GM12878 (cell line): Measurements from ENCODE around the gene HYPK. TPM values are rescaled to one million over a fixed set of nuclear protein-coding genes. Genes with fewer than 3 reads are reported as not detected.

Experiments
- ATAC-seq: fragments of 200-7000 bp; cut with Tn5 transposase; 3 replicates; pipeline ENCODE4 v1.9.1; 2020; ENCODE audit warnings: mild to moderate bottlenecking, moderate library complexity
- BruUV-seq: library from RNA; stranded (reverse); fragments of 400-500 nt; replicated peaks from 2 replicates; lab custom pipeline; 2021; lab: Mats Ljungman, UMichigan
- CTCF ChIA-PET: fragments of 300-600 bp; sonication (Branson Sonifier 250); formaldehyde crosslinking; extraction: SDS; loops from one replicate; lab custom pipeline; 2021; ENCODE audit warnings: inconsistent platforms; lab: Yijun Ruan, JAX
- POLR2A ChIA-PET: fragments of 350-600 bp; formaldehyde crosslinking; extraction: SDS; loops from one replicate; lab custom pipeline; 2021; ENCODE audit warnings: inconsistent platforms; lab: Charles Lee
- RAD21 ChIA-PET: fragments of 300-600 bp; sonication (Branson Sonifier 250); formaldehyde crosslinking; loops from one replicate; lab custom pipeline; 2023; ENCODE audit warnings: antibody characterized with exemption; ENCODE audit not compliant: unreplicated experiment; lab: Charles Lee
- SMC1A ChIA-PET: fragments of 300-600 bp; sonication (Branson Sonifier 250); formaldehyde crosslinking; loops from one replicate; lab custom pipeline; 2023; ENCODE audit not compliant: unreplicated experiment, uncharacterized antibody; lab: Charles Lee
- DNase-seq: peaks from one replicate; pipeline ENCODE4 v3.0.0-alpha.2; 2011; ENCODE audit warnings: low read depth, low spot score
- FAIRE-seq: peaks from 3 replicates; lab custom pipeline; 2011; peaks lifted over from hg19 to GRCh38; lab: Jason Lieb, UNC
- H2AFZ ChIP-seq: 2 replicates; pipeline ENCODE4 v1.6.0; 2011; ENCODE audit warnings: low read depth, low read length, control low read depth; ENCODE audit not compliant: control insufficient read depth
- H3K27ac ChIP-seq: 2 replicates; pipeline ENCODE4 v1.5.1; 2011; ENCODE audit warnings: control low read depth; ENCODE audit not compliant: control insufficient read depth, insufficient read depth
- H3K27me3 ChIP-seq, 2 experiments: replicated peaks in 1 of 2; 2 replicates each; pipeline versions ENCODE4 v1.6.0 to v1.6.1; 2011; ENCODE audit warnings: low read length in 1 of 2; ENCODE audit not compliant: control insufficient read depth in 2 of 2, insufficient read depth in 2 of 2
- H3K36me3 ChIP-seq, 2 experiments: 2 replicates each; pipeline ENCODE4 v1.5.1; 2011; ENCODE audit warnings: low read length in 1 of 2; ENCODE audit not compliant: control insufficient read depth in 2 of 2, insufficient read depth in 2 of 2
- H3K4me1 ChIP-seq: 2 replicates; pipeline ENCODE4 v1.6.1; 2011; ENCODE audit warnings: mild to moderate bottlenecking, low read length, moderate library complexity, mixed read lengths; ENCODE audit not compliant: control insufficient read depth, insufficient read depth
- H3K4me2 ChIP-seq: 2 replicates; pipeline ENCODE4 v1.6.0; 2011; ENCODE audit warnings: control low read depth; ENCODE audit not compliant: control insufficient read depth, insufficient read depth
- H3K4me3 ChIP-seq: fragments of 200-600 bp; sonication (generic); 2 replicates; pipeline ENCODE4 v1.5.1; 2016
- H3K79me2 ChIP-seq: 2 replicates; pipeline ENCODE4 v1.6.0; 2011; ENCODE audit warnings: low read length; ENCODE audit not compliant: control insufficient read depth, insufficient read depth
- H3K9ac ChIP-seq: 2 replicates; pipeline ENCODE4 v1.8.0; 2011; ENCODE audit warnings: low read length, control low read depth, mixed read lengths; ENCODE audit not compliant: control insufficient read depth, insufficient read depth
- H3K9me3 ChIP-seq: replicated peaks from 3 replicates; pipeline ENCODE4 v1.5.1; 2011; ENCODE audit warnings: mild to moderate bottlenecking, low read length; ENCODE audit not compliant: control insufficient read depth, insufficient read depth
- H4K20me1 ChIP-seq: 2 replicates; pipeline ENCODE4 v1.6.0; 2011; ENCODE audit not compliant: control insufficient read depth, insufficient read depth
- ATF7 ChIP-seq: fragments of 450-650 bp; IDR thresholded peaks from 2 replicates; pipeline ENCODE4 v1.6.1; 2016; ENCODE audit warnings: low read depth, mild to moderate bottlenecking
- BRCA1 ChIP-seq: IDR thresholded peaks from 2 replicates; pipeline ENCODE4 v1.6.1; 2011; ENCODE audit warnings: low read depth, low read length, improper control_type of control experiment
- CHD4 ChIP-seq: fragments of 200-600 bp; sonication (generic); IDR thresholded peaks from 2 replicates; pipeline ENCODE4 v1.6.1; 2016; ENCODE audit warnings: mild to moderate bottlenecking
- CREB1 ChIP-seq: IDR thresholded peaks from 2 replicates; pipeline ENCODE4 v1.6.1; 2012; ENCODE audit warnings: low read depth, mild to moderate bottlenecking, inconsistent platforms
- NR2C1 ChIP-seq: fragments of 450-650 bp; IDR thresholded peaks from 2 replicates; pipeline ENCODE4 v1.6.1; 2017; ENCODE audit warnings: antibody characterized with exemption, mild to moderate bottlenecking, moderate library complexity
- PAX5 ChIP-seq: IDR thresholded peaks from 2 replicates; pipeline ENCODE4 v1.6.1; 2011; ENCODE audit warnings: low read depth, low read length, borderline replicate concordance
- POLR2AphosphoS2 ChIP-seq: IDR thresholded peaks from 2 replicates; pipeline ENCODE4 v1.6.1; 2011; ENCODE audit warnings: low read depth, mild to moderate bottlenecking, low read length, improper control_type of control experiment, moderate library complexity
- RELA ChIP-seq: fragments of 450-650 bp; IDR thresholded peaks from 2 replicates; pipeline ENCODE4 v1.8.0; 2014; ENCODE audit warnings: borderline replicate concordance; ENCODE audit not compliant: partially characterized antibody
- RELB ChIP-seq: fragments of 450-650 bp; IDR thresholded peaks from 2 replicates; pipeline ENCODE4 v1.6.1; 2017; ENCODE audit warnings: low read depth, mild to moderate bottlenecking, moderate library complexity
- TBL1XR1 ChIP-seq: IDR thresholded peaks from 2 replicates; pipeline ENCODE4 v1.6.1; 2012; ENCODE audit warnings: low read depth, low read length, improper control_type of control experiment
- TCF12 ChIP-seq: IDR thresholded peaks from 2 replicates; pipeline ENCODE4 v1.6.1; 2011; ENCODE audit warnings: low read depth, mild to moderate bottlenecking, low read length
- YY1 ChIP-seq: IDR thresholded peaks from 2 replicates; pipeline ENCODE4 v1.6.1; 2011; ENCODE audit warnings: low read depth, mild to moderate bottlenecking, low read length
- in situ Hi-C: fragments of 300-500 bp; cut with MboI; formaldehyde crosslinking; loops from 9 replicates; pipeline ENCODE4 v1.14.3; 2018; ENCODE audit warnings: mixed read lengths
- intact Hi-C: fragments of 100-400 bp; cut with micrococcal nuclease; formaldehyde crosslinking; loops from one replicate; pipeline ENCODE4 v1.14.2; 2022; ENCODE audit not compliant: unreplicated experiment
- polyA plus RNA-seq, 11 experiments: library from polyadenylated mRNA; depleted of rRNA in 4 of 11; unstranded in 6 of 11; stranded (reverse) in 5 of 11; fragments of >200 nt; fragmentation: Nextera tagmentation in 4 of 11; fragmentation: Illumina TruSeq in 1 of 11; extraction: Ambion mirVana in 4 of 11; extraction: Trizol in 1 of 11; gene quantifications; 1 replicate in 1 of 11; 2 replicates in 10 of 11; pipeline versions ENCODE4 v1.2.1 to v1.2.3, GENCODE V29; 2011 to 2016; ENCODE audit warnings: inconsistent platforms in 2 of 11, missing spikeins in 2 of 11, low read depth in 1 of 11
- total RNA-seq, 4 experiments: library from RNA; depleted of rRNA in 3 of 4; stranded (reverse); fragments of >200 nt in 3 of 4; fragmentation: Illumina TruSeq in 1 of 4; extraction: Trizol in 1 of 4; gene quantifications; 2 replicates each; pipeline versions ENCODE4 v1.2.1 to v1.2.3, GENCODE V29; 2013 to 2021
- TF ChIP-seq, protein P1 (sequence below): fragments of 450-650 bp; IDR thresholded peaks from 2 replicates; pipeline ENCODE4 v1.6.1; 2017; ENCODE audit warnings: mild to moderate bottlenecking
- TF ChIP-seq, protein P2 (sequence below): fragments of 450-650 bp; formaldehyde crosslinking; IDR thresholded peaks from 2 replicates; pipeline ENCODE4 v1.5.0; 2022; ENCODE audit warnings: mild to moderate bottlenecking, missing genetic modification characterization
- TF ChIP-seq, protein P3 (sequence below): fragments of 450-650 bp; IDR thresholded peaks from 2 replicates; pipeline ENCODE4 v1.6.1; 2016; ENCODE audit warnings: mild to moderate bottlenecking

HYPK gene
- total and polyA plus RNA-seq, 10 of the 15 experiments (the other 5 are each of a cell fraction or from before 2014, with no cell fraction given): 8.0 to 38.4 (median 17.5) TPM

DNA sequence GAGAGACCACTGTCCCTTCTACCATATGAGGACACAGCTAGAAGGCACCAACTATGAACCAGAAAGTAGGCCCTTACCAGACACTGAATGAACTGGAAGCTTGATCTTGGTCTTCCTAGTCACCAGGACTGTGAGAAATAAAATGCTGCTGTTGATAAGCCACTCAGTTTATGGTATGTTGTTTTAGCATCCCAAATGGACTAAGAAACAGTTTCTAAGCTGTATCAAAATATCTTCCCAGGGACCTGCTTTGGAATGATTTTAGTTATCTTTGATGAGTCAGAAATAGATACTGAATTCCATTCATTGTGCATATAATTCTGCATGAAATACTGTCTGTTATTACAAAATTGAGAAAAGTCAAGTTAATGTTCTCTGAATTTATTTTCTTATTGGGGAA, 45.0 kb downstream of the HYPK start:
- no peaks in the 10 kb centered on the region for H3K4me1 ChIP-seq
- TF ChIP-seq BRCA1 (no peak), CREB1 (no peak), CHD4 (no peak), TCF12 (no peak), RELA (no peak), NR2C1 (no peak), RELB (no peak), YY1 (no peak), TBL1XR1 (no peak), POLR2AphosphoS2 (no peak), ATF7 (no peak), PAX5 (no peak)
- TF ChIP-seq, protein P1, sequence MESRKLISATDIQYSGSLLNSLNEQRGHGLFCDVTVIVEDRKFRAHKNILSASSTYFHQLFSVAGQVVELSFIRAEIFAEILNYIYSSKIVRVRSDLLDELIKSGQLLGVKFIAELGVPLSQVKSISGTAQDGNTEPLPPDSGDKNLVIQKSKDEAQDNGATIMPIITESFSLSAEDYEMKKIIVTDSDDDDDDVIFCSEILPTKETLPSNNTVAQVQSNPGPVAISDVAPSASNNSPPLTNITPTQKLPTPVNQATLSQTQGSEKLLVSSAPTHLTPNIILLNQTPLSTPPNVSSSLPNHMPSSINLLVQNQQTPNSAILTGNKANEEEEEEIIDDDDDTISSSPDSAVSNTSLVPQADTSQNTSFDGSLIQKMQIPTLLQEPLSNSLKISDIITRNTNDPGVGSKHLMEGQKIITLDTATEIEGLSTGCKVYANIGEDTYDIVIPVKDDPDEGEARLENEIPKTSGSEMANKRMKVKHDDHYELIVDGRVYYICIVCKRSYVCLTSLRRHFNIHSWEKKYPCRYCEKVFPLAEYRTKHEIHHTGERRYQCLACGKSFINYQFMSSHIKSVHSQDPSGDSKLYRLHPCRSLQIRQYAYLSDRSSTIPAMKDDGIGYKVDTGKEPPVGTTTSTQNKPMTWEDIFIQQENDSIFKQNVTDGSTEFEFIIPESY: no peak
- TF ChIP-seq, protein P2, sequence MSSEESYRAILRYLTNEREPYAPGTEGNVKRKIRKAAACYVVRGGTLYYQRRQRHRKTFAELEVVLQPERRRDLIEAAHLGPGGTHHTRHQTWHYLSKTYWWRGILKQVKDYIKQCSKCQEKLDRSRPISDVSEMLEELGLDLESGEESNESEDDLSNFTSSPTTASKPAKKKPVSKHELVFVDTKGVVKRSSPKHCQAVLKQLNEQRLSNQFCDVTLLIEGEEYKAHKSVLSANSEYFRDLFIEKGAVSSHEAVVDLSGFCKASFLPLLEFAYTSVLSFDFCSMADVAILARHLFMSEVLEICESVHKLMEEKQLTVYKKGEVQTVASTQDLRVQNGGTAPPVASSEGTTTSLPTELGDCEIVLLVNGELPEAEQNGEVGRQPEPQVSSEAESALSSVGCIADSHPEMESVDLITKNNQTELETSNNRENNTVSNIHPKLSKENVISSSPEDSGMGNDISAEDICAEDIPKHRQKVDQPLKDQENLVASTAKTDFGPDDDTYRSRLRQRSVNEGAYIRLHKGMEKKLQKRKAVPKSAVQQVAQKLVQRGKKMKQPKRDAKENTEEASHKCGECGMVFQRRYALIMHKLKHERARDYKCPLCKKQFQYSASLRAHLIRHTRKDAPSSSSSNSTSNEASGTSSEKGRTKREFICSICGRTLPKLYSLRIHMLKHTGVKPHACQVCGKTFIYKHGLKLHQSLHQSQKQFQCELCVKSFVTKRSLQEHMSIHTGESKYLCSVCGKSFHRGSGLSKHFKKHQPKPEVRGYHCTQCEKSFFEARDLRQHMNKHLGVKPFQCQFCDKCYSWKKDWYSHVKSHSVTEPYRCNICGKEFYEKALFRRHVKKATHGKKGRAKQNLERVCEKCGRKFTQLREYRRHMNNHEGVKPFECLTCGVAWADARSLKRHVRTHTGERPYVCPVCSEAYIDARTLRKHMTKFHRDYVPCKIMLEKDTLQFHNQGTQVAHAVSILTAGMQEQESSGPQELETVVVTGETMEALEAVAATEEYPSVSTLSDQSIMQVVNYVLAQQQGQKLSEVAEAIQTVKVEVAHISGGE (CRISPR knock-in tag): no peak
- TF ChIP-seq, protein P3, sequence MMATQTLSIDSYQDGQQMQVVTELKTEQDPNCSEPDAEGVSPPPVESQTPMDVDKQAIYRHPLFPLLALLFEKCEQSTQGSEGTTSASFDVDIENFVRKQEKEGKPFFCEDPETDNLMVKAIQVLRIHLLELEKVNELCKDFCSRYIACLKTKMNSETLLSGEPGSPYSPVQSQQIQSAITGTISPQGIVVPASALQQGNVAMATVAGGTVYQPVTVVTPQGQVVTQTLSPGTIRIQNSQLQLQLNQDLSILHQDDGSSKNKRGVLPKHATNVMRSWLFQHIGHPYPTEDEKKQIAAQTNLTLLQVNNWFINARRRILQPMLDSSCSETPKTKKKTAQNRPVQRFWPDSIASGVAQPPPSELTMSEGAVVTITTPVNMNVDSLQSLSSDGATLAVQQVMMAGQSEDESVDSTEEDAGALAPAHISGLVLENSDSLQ: no peak
- TF ChIP-seq, all 136 proteins: peak for 0
- DNase-seq (no peak), FAIRE-seq (no peak), ATAC-seq (no peak)
- no peak overlapping the region for H3K9ac ChIP-seq
- in situ Hi-C loops: no loop called here
- no peak overlapping the region for H3K4me3 ChIP-seq
- H3K4me2 ChIP-seq: no peak overlapping the region
- no TSS peak for BruUV-seq
- peaks cover 2 to 5% of the 10 kb centered on the region in 2 experiments; a peak in 3 of 4 replicates for H3K36me3 ChIP-seq
- intact Hi-C loops: no loop called here
- H2AFZ ChIP-seq: no peak overlapping the region
- ChIA-PET CTCF (no interaction called here), SMC1A (interaction anchor here (0.9 to 1.8 kb wide), 2 partner anchors 8 to 41 kb away, joined by 4 to 5 read pairs; no protein-coding TSS in a partner anchor), POLR2A (interaction anchor here (0.7 kb wide), 1 partner anchor 16 kb away, joined by 6 read pairs; no protein-coding TSS in a partner anchor), RAD21 (no interaction called here)
- no peaks in the 10 kb centered on the region for H3K27me3 ChIP-seq
- H4K20me1 ChIP-seq: no peaks in the 10 kb centered on the region
- no peaks in the 10 kb centered on the region for H3K79me2 ChIP-seq
- no peak overlapping the region for H3K27ac ChIP-seq
- H3K9me3 ChIP-seq: no peaks in the 10 kb centered on the region
